Activated gamma-delta T cell (primary cell): Measurements from ENCODE around the gene RASSF7.
"Not testable (repeated sequence)": the region's sequence is repeated elsewhere in the genome, so short reads cannot be mapped to it uniquely, and the experiment has no call there.

Experiments
- DNase-seq: peaks from one replicate; lab custom pipeline; 2025; lab: John Stamatoyannopoulos, UW

Gene RASSF7

DNA sequence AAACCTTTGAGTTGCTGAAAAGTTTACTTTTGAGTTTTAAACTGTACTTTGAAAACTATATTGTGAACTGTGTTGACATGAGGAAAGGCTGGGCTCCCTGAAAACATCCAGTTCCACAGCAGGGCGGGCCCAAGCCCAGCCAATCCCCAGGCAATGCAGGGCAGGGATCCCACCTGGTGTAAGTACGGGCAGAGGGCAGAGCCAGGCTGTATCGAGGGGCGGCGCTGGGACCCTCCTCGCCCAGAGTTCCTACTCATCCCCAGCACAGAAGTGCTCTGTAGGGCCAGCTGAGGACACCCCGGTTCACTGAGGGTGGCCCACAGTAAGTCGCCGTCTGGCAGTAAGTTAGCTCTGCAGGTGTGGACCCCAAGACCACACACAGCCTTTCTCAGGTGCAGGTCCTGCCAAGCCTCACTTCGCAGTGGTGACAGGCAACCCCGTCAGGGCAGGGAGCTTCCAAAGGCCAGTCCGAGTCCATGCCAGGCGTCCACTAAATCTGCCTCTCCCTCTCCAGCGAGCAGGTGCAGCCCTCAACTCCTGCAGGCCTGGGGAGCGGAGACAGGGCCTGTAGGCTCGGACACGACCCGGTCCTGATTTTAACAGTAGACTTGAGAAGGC is 6.3 kb downstream of the RASSF7 start:
- DNase-seq = no peak

- no peak for DNase-seq
Measured at GRCh38 chr11:567629-568292, 7.0 kb downstream of the RASSF7 start.

DNA sequence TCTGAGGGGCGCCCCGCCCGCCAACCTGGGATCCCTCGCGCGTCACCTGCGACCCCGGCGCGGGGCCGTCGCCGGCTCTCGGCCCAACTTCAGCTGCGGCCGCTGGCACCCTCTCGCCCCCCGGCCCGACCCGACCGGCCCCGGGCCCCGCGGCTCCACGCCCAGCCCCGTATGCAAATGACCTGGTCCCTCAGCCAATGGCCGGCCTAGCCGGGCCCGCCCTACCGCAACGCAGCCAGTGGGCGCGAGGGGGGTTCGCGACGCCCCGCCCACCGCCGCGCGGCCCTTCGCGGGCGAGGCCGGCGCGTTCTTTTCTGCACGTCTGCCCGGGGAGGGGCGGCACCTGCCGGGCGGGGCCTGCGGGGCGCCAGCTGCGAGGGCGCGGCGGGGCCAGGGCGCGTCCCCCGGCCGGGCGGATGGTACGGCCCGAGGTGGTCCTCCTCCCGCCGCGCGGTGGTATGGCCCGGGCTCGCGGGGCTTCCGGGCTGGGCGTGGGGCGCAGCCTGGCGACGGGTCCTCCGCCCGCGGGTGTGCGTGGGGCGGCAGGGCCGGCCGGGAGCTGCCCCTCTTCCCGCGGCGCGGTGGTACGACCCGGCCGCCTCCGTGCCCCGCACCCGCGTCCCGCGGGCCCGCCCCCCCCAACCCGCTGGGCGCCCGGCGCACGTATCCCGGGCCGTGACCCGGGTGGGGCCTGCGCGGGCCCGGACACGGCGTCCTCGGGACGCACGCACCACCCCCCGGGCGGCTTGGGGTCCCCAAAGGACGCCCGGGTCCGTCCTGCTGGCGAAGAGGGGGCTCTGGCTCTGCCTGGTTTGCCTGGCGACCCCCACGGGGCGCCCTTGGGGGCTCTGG is 7.8 kb downstream of the RASSF7 start:
- DNase-seq = peak; percentile 96

GRCh38 chr11:569158-569885 is 8.6 kb downstream of the RASSF7 start:
- DNase-seq = no peak

GRCh38 chr11:571802-572185 is 11.0 kb downstream of the RASSF7 start:
- DNase-seq = no peak

- no peak for DNase-seq
Measured at GRCh38 chr11:573146-573759, 12.5 kb downstream of the RASSF7 start.

GRCh38 chr11:574031-574570 is 13.3 kb downstream of the RASSF7 start:
- not testable (repeated sequence) for DNase-seq

GRCh38 chr11:574632-575312 is 14.0 kb downstream of the RASSF7 start:
- DNase-seq = no peak

DNA sequence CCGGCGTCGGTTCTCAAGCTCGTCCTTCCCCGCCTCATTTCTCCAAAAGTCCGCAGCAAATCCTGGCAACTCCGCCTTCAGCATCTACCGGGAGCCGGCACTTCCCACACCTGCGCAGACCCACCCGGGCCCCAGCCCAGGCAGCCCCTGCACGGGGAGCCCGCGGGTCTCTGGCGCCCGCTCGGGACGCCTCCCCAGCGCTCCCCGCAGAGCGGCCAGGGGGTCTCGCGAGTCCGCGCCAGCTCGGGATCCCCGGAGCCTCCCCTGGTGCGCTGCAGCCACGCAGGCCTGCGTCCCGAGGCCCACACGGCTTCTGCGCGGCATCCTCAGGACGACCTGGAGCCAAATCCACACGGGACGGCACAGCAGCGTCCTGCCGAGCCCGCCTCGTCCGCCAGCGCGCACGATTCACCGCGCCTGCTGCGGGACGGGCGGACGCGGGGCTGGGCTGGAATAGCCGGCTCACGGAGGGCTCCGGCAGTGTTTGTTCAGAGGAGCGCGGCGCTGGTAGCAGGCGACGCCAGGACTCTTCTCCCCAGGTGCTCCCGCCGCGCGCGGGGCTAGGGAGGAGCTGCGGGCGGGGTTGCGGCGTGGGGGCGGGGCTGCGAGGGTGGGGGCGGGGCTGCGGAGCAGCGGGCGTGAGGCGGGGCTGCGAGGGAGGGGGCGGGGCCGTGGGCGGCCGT is 14.7 kb downstream of the RASSF7 start:
- DNase-seq = no peak

GRCh38 chr11:575996-576768 is 15.4 kb downstream of the RASSF7 start, which contains the start of gene PHRF1:
TSS of gene PHRF1 (plus strand) at chr11:576470. CDS start at chr11:581513, 5,043 bp downstream.
- peak; percentile 93 for DNase-seq

DNA sequence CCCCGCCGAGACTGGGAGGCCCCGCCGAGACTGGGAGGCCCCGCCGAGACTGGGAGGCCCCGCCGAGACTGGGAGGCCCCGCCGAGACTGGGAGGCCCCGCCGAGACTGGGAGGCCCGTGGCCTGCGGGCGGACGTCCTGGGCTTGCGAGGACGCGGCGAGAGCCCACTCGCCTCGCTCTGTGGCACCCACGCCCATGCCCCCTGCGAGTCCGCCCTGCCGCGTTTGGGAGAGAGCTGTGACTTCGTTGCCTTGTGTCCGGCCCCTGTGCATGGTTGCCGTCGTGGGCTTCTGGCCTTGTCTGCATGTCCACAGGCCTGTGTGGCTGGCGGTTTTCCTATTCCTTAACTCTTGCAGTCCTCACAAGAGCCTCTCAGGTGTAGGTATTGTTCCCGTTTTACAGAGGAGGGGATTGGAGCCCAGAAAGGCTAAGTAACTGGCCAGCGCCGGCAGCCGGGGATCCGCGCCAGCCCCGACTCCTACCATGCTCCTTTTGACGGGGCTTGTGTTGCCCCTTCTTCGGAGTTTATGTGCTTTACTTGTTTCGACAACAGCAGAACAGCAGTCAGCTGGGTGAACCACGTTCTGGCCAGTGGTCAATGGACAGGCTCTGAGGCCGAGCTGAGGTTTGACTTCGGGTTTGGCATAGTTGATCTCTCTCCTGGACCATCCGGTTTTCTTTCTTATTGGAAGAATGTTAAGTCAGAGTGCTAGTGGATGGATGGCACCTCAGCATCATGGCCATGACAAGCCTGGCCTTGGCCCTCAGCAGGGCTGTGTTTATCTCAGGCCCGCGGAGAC is 16.2 kb downstream of the RASSF7 start:
- DNase-seq = peak; percentile 48

DNA sequence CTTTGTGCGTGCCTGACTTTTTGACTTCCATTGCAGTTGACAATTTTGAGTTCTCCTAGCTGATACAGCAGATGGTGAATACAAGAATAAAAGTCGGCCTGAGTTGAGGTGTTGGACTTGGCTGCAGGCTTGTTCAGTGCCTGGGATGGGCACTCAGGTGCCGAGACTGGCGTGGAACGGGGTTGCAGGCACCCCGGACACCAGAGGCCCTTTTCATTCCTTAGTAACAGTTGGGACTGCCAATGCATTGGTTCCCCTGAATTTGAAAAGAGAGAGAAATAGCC is 16.8 kb downstream of the RASSF7 start:
- no peak for DNase-seq

DNA sequence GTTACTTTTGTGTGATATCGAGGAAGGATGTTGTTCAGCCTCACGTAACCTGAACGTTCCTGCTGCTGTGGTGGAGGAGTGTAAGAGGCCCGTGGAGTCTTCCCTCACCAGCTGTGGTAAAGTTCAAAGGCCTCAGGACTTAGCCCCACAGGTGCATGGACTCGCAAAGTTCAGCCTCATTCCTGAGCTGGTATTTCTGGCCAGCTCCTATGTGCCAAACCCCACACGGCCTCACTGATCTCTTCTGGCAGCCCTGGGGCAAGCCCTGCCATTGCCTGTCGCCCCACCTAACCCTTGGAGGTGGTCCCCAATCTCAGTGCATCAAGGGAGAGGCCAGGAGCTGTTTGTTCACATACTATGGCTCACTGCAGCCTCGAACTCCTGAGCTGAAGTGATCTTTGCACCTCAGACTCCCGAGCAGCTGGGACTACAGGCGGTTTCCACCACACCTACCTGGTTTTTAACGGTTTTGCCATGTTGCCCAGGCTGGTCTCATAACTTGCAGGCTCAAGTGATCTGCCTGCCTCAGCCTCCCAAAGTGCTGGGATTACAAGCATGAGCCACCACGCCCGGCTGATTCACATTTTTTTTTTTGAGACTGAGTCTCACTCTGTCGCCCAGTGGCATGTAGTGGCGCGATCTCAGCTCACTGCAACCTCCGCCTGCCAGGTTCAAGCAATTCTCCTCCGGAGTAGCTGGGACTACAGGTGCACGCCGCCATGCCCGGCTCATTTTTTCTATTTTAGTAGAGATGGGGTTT is 17.7 kb downstream of the RASSF7 start:
- DNase-seq = no peak

DNA sequence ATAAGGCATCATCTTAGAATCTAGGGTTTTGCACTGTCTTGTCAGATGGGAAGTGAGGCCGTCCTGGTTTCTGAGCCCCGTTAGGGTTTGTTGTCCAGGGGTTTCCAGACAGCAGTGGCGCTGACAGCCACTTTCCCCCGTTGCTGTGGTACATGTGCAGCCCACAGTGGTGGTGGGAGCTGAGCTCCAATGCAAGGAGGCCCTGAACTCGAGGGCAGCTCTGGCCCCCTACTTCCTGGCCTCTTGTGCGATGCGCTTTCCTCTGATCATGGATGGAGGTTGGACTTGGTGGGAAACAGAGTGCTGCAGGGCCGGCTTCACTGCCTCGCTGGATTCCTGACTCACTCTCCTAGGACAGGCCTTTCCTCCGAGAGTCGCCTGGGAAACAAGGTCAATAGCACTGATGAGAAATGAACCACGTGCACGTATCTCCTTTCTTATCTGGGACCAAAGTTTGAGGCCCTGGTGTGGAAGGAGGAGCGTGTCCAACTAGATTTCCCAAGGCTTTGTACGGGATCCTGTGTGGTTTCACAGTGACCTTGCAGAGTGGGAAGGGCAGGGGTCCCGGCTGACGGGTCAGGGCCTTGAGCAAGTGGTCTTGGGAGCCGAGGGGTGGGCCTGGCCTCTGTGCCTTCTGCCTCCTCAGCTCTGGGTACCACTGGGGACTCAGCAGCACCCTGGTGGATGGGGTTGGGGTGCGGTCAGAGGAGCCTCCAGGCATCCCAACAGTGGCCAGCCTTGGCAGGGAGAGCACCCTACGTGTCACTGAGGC is 19.2 kb downstream of the RASSF7 start:
- DNase-seq = no peak

DNA sequence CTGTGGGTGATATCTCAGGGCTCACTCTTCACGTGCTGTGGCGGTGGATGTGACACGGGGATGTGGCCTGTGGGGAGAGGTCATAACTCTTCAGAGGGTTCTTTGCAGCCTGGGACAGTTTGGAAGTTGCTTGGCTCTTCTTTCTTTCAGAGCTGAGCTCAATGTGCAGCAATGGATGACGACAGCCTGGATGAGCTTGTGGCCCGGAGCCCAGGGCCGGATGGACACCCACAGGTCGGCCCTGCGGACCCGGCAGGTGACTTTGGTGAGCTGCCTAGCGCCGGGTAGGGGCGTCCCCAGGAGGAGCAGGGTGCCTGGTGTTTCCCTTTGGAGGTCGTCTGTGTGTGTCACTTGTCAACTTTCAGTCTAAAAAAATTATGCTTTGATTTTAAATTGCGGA is 20.6 kb downstream of the RASSF7 start:
- no peak for DNase-seq

DNA sequence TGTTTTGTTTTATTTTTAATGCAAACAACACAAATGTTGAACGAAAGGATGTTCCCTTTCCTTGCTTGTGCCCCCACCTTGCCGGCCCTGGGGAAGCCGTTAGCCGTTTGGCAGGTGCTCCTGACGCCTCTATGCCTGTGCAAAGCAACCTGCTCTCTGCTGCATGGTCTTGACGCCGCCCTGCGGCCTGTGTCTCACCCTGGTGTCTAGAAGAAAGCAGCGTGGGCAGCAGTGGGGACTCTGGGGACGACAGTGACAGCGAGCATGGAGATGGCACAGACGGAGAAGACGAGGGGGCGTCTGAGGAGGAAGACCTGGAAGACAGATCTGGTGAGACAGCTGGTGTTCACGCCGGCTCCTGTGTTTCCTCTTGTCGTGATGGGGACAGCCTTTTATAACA is 21.0 kb downstream of the RASSF7 start:
- no peak for DNase-seq

DNA sequence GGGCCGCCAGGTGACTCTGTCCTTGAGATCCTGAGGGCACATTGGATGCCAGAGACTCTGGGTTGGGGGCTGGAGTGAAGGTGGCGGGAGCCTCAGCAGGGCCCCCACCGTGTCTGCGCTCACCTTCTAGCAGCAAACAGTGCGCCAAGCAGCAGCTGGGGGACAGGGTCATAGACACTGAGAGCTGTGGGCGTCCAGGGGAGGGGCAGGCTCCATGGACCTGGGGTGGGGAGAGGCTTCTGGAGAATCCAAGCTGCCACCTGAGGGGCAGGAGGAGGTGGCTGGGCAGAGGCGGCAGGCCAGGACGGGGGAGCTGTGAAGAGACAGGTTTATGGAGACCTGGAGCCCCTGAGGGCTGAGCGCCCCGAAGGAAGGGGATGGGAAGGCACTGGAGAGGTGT is 23.5 kb downstream of the RASSF7 start:
- DNase-seq = no peak
